DND-41 (cell line): ENCODE data around the gene SLC7A1.

Source experiments
- ATAC-seq: fragments of 200-7000 bp; cut with Tn5 transposase; 3 replicates; pipeline ENCODE4 v1.9.1; 2021; ENCODE audit warnings: low read depth; ENCODE audit not compliant: insufficient read depth
- DNase-seq: peaks from one replicate; pipeline ENCODE4 v3.0.0-alpha.2; 2020
- H2AFZ ChIP-seq: 2 replicates; pipeline ENCODE4 v1.6.0; 2012; ENCODE audit warnings: low read depth, low read length
- H3K27ac ChIP-seq: 2 replicates; pipeline ENCODE4 v1.5.1; 2012; ENCODE audit warnings: low read length, inconsistent platforms
- H3K27me3 ChIP-seq: fragments of 200-600 bp; sonication (generic); 2 replicates; pipeline ENCODE4 v1.6.0; 2012; ENCODE audit warnings: low read length, mild to moderate bottlenecking, inconsistent platforms; ENCODE audit not compliant: insufficient read depth, poor library complexity
- H3K36me3 ChIP-seq: 2 replicates; pipeline ENCODE4 v1.5.1; 2012; ENCODE audit warnings: low read length, inconsistent platforms; ENCODE audit not compliant: insufficient read depth
- H3K4me1 ChIP-seq: 2 replicates; pipeline ENCODE4 v1.5.1; 2012; ENCODE audit warnings: mild to moderate bottlenecking, low read length; ENCODE audit not compliant: insufficient read depth
- H3K4me2 ChIP-seq: 2 replicates; pipeline ENCODE4 v1.6.0; 2012; ENCODE audit warnings: mild to moderate bottlenecking, moderate library complexity, low read length, inconsistent platforms; ENCODE audit not compliant: insufficient read depth
- H3K4me3 ChIP-seq, 2 experiments: fragments of 200-600 bp in 1 of 2; shearing (Covaris generic) in 1 of 2; 2 replicates each; pipeline ENCODE4 v1.5.1; 2012 to 2016; ENCODE audit warnings: inconsistent platforms in 2 of 2, low read length in 2 of 2, mild to moderate bottlenecking in 2 of 2, low read depth in 1 of 2, moderate library complexity in 1 of 2
- H3K79me2 ChIP-seq: 2 replicates; pipeline ENCODE4 v1.6.0; 2012; ENCODE audit warnings: low read length, inconsistent platforms; ENCODE audit not compliant: insufficient read depth
- H3K9ac ChIP-seq: 2 replicates; pipeline ENCODE4 v1.6.0; 2012; ENCODE audit warnings: low read depth, mild to moderate bottlenecking, inconsistent platforms, low read length, moderate library complexity
- H3K9me3 ChIP-seq: 2 replicates; pipeline ENCODE4 v1.5.1; 2012; ENCODE audit warnings: low read length, moderate library complexity, mild to moderate bottlenecking, inconsistent platforms; ENCODE audit not compliant: insufficient read depth, severe bottlenecking
- H4K20me1 ChIP-seq: 2 replicates; pipeline ENCODE4 v1.6.0; 2012; ENCODE audit warnings: low read length; ENCODE audit not compliant: insufficient read depth
- EZH2 ChIP-seq: IDR thresholded peaks from 3 replicates; pipeline ENCODE4 v1.6.1; 2012; ENCODE audit warnings: borderline replicate concordance, low read depth, mild to moderate bottlenecking, moderate library complexity, low read length, inconsistent platforms; ENCODE audit not compliant: severe bottlenecking
- TF ChIP-seq, protein P1 (sequence below): IDR thresholded peaks from 2 replicates; pipeline ENCODE4 v1.5.1; 2012; ENCODE audit warnings: borderline replicate concordance, low read length, moderate library complexity, mild to moderate bottlenecking; ENCODE audit not compliant: poor library complexity, severe bottlenecking; ENCODE audit errors: extremely low read depth

SLC7A1 gene

DNA sequence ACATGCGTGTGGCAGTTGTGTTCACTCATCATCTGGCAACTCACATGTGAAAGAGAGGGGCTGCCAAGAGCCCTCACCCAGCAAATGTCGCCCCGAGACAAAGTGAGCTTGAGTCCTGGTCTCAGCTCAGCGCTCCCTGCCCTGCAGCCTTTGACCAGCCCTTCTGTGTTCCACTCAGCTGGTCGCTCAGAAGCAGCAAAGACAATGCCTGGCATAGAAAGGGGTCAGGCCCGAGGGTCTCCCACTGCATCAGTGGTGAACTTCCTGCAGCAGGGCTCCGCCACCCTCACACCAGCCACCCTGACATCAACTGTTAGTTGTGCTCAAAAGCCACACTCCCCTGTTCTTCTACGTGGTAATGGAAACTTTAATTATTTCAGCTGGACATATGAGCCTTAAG, 68.0 kb downstream of the SLC7A1 start:
- H3K36me3 ChIP-seq, result peaks cover 99% of the 10 kb centered on the region
- H3K4me2 ChIP-seq, result no peak overlapping the region
- H4K20me1 ChIP-seq, result peaks cover 70% of the 10 kb centered on the region
- no peak overlapping the region for H2AFZ ChIP-seq
- no peak overlapping the region for H3K9ac ChIP-seq
- no peaks in the 10 kb centered on the region for H3K27me3 ChIP-seq
- H3K4me3 ChIP-seq, result no peak overlapping the region
- ATAC-seq (no peak), DNase-seq (no peak)
- H3K79me2 ChIP-seq, result peaks cover 34% of the 10 kb centered on the region
- no peaks in the 10 kb centered on the region for H3K9me3 ChIP-seq
- TF ChIP-seq, protein P1, sequence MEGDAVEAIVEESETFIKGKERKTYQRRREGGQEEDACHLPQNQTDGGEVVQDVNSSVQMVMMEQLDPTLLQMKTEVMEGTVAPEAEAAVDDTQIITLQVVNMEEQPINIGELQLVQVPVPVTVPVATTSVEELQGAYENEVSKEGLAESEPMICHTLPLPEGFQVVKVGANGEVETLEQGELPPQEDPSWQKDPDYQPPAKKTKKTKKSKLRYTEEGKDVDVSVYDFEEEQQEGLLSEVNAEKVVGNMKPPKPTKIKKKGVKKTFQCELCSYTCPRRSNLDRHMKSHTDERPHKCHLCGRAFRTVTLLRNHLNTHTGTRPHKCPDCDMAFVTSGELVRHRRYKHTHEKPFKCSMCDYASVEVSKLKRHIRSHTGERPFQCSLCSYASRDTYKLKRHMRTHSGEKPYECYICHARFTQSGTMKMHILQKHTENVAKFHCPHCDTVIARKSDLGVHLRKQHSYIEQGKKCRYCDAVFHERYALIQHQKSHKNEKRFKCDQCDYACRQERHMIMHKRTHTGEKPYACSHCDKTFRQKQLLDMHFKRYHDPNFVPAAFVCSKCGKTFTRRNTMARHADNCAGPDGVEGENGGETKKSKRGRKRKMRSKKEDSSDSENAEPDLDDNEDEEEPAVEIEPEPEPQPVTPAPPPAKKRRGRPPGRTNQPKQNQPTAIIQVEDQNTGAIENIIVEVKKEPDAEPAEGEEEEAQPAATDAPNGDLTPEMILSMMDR, result no peak
- TF ChIP-seq EZH2, result no peak
- no peaks in the 10 kb centered on the region for H3K4me1 ChIP-seq
- no peak overlapping the region for H3K27ac ChIP-seq

DNA sequence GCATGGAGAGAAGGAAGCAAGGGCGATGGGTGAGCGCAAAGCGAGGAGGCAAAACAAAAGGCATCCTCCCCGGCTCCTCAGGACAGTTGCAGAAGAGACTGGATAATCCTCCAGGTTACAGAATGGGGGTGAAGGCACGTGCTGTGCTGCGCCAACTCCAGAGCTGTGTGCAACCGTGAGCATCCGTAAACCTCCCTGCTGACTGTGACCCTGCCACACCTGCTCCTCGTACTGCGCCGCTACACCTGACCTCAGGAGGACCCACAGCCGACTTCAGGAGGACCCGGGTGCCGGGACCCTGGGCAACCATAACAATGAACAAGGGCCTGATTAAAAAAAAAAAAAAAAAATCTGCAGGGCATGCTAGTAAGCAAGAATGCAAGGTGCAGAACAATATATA, 68.7 kb downstream of the SLC7A1 start:
- no peaks in the 10 kb centered on the region for H3K27me3 ChIP-seq

GRCh38 chr13:29525757-29526156, 69.7 kb downstream of the SLC7A1 start:
- Histone ChIP-seq H2AFZ (no peak overlapping the region), H3K27ac (no peak overlapping the region), H4K20me1 (peaks cover 64% of the 10 kb centered on the region), H3K4me2 (no peak overlapping the region), H3K9me3 (no peaks in the 10 kb centered on the region), H3K4me3 (no peak overlapping the region), H3K9ac (no peak overlapping the region), H3K4me1 (no peaks in the 10 kb centered on the region), H3K36me3 (peaks cover 99% of the 10 kb centered on the region), H3K27me3 (no peaks in the 10 kb centered on the region), H3K79me2 (peaks cover 34% of the 10 kb centered on the region)
- no peak for ATAC-seq
- DNase-seq, result no peak
- TF ChIP-seq, protein P1, result no peak
- TF ChIP-seq EZH2, result no peak

More for the DNA sequence above, 68.7 kb downstream of the SLC7A1 start:
- ATAC-seq, result no peak
- Histone ChIP-seq H3K79me2 (peaks cover 34% of the 10 kb centered on the region), H2AFZ (no peak overlapping the region), H3K9ac (no peak overlapping the region), H3K36me3 (peaks cover 99% of the 10 kb centered on the region), H3K4me2 (no peak overlapping the region), H4K20me1 (peaks cover 70% of the 10 kb centered on the region), H3K27ac (no peak overlapping the region), H3K4me1 (no peaks in the 10 kb centered on the region), H3K9me3 (no peaks in the 10 kb centered on the region), H3K4me3 (no peak overlapping the region)
- no peak for DNase-seq
- TF ChIP-seq, protein P1, result no peak
- TF ChIP-seq EZH2, result no peak

- DNase-seq (no peak), ATAC-seq (no peak)
- Histone ChIP-seq H3K9me3 (no peaks in the 10 kb centered on the region), H3K4me1 (no peaks in the 10 kb centered on the region), H3K27me3 (no peaks in the 10 kb centered on the region), H3K4me2 (no peak overlapping the region), H4K20me1 (peaks cover 63% of the 10 kb centered on the region), H3K79me2 (peaks cover 29% of the 10 kb centered on the region), H3K9ac (no peak overlapping the region), H2AFZ (no peak overlapping the region), H3K4me3 (no peak overlapping the region), H3K36me3 (peaks cover 99% of the 10 kb centered on the region), H3K27ac (no peak overlapping the region)
- no peak for TF ChIP-seq EZH2
- TF ChIP-seq, protein P1, result no peak
Measured at GRCh38 chr13:29524641-29525040, 70.8 kb downstream of the SLC7A1 start.
